ENCODE data around the gene CASK. TPM values are rescaled to one million over a fixed set of nuclear protein-coding genes. Genes with fewer than 3 reads are reported as not detected.

Gene CASK
- polyA plus RNA-seq, 1 donor from 2014 or later, result 58.3 TPM

DNA sequence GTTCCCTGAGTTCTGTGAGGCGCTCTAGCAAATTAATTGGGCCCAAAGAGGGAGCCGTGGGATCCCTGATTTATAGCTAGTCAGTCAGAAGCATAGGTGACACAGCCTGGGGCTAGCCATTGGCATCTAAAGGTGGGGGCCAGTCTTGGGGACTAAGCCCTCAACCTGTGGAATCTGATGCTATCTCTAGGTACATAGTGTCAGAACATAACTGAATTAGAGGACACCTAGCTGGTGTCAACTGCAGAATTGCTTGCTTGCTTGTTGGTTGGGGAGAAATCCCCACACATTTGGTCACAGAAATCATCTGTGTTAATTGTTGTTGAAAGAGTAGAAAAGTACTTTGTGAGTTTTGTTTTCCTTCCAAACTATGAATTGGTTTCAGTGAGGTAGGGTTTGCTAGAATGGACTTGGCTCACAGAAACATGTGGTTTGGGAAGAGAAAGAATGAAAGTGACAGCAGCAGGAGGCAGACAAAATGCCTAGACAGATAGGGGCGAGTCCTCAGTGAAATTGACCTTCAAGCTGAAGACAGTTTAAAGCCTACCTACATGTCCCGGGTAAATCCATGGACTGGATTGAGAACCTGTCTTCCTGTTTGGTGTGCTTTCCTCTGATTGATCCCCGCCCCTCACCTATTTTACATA lies 212.2 kb downstream of the CASK start (continued):
- no peak for TF ChIP-seq TAF1 (IDR thresholded peaks at IDR 0.05; ENCODE audit: low read depth)
- no peak for TF ChIP-seq EZH2 (IDR thresholded peaks at IDR 0.05; ENCODE audit: borderline replicate concordance, insufficient read depth, low read length, poor library complexity, severe bottlenecking)
- TF ChIP-seq SMC3 (conservative IDR thresholded peaks at IDR 0.05; ENCODE audit: poor library complexity), result no peak

DNA sequence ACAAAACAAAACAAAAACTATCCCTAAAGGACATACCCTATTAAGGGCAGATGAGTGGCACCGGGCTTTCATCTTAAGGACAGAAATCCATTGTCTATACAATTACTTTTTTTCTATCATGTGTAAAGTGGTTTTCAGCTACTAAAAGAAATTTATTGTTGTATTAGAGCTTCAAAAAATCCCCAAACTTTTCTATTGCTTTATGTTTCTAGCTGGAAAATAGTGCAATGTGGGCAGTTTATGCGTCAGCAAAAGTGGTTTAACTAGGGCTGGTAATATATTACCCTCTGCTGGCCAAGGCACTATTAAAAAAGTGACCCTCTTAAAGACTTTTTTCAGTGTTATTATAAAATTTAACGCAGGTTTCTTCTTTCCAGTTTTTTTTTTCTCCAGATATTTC lies 214.9 kb downstream of the CASK start:
- Histone ChIP-seq H3F3A (ENCODE audit: insufficient read depth, low read length, poor library complexity, severe bottlenecking) (no peaks in the 10 kb centered on the region), H3K4me2 (ENCODE audit: low read length) (no peak overlapping the region), H4K20me1 (ENCODE audit: insufficient read depth) (no peaks in the 10 kb centered on the region), H2AFZ (ENCODE audit: low read depth, low read length) (no peak overlapping the region), H3K27ac (ENCODE audit: low read length) (no peak overlapping the region), H3K36me3 (ENCODE audit: insufficient read depth, low read length) (no peaks in the 10 kb centered on the region), H3K79me2 (replicated peaks; ENCODE audit: insufficient read depth, low read length) (no peaks in the 10 kb centered on the region), H3K9ac (ENCODE audit: low read length) (no peak overlapping the region), H3K9me2 (ENCODE audit: insufficient read depth, low read length) (no peaks in the 10 kb centered on the region), H3K4me3 (ENCODE audit: low read length) (no peak overlapping the region), H3K9me3 (ENCODE audit: low read length) (no peaks in the 10 kb centered on the region), H3K27me3 (ENCODE audit: insufficient read depth, low read depth, low read length) (no peaks in the 10 kb centered on the region)
- TF ChIP-seq RAD21 (conservative IDR thresholded peaks at IDR 0.05) (no peak), REST (IDR thresholded peaks at IDR 0.05; ENCODE audit: borderline replicate concordance) (no peak), POLR2AphosphoS5 (IDR thresholded peaks at IDR 0.05) (no peak), TAF1 (IDR thresholded peaks at IDR 0.05; ENCODE audit: low read depth) (no peak), EP300 (conservative IDR thresholded peaks at IDR 0.05; ENCODE audit: poor library complexity, severe bottlenecking) (no peak), EZH2 (IDR thresholded peaks at IDR 0.05; ENCODE audit: borderline replicate concordance, insufficient read depth, low read length, poor library complexity, severe bottlenecking) (no peak), MXI1 (conservative IDR thresholded peaks at IDR 0.05; ENCODE audit: poor library complexity, severe bottlenecking) (no peak), SMC3 (conservative IDR thresholded peaks at IDR 0.05; ENCODE audit: poor library complexity) (no peak)
- TF ChIP-seq, protein P1, sequence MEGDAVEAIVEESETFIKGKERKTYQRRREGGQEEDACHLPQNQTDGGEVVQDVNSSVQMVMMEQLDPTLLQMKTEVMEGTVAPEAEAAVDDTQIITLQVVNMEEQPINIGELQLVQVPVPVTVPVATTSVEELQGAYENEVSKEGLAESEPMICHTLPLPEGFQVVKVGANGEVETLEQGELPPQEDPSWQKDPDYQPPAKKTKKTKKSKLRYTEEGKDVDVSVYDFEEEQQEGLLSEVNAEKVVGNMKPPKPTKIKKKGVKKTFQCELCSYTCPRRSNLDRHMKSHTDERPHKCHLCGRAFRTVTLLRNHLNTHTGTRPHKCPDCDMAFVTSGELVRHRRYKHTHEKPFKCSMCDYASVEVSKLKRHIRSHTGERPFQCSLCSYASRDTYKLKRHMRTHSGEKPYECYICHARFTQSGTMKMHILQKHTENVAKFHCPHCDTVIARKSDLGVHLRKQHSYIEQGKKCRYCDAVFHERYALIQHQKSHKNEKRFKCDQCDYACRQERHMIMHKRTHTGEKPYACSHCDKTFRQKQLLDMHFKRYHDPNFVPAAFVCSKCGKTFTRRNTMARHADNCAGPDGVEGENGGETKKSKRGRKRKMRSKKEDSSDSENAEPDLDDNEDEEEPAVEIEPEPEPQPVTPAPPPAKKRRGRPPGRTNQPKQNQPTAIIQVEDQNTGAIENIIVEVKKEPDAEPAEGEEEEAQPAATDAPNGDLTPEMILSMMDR (IDR thresholded peaks at IDR 0.05; ENCODE audit: poor library complexity, severe bottlenecking), result no peak

DNA sequence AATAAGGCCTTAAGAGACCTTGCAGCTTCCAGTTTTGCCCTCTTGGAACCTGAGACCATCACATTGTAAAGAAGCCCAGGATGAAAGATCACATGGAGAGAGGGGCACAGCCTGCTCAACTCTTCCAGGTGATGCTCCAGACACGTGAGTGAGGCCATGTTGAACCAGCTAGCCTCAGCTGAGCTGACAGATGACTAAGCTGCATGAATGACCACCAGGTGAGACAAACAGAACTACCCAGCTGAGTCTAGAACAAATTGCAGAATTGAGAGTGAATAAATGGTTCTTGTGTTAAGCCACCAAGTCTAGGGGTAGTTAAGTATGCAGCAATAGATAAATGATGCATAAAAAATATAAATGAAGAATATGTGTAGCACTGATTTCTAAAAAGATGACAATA lies 216.1 kb downstream of the CASK start:
- Histone ChIP-seq H3K27me3 (ENCODE audit: insufficient read depth, low read depth, low read length) (no peaks in the 10 kb centered on the region), H3K9me2 (ENCODE audit: insufficient read depth, low read length) (no peaks in the 10 kb centered on the region), H3K27ac (ENCODE audit: low read length) (no peak overlapping the region), H3K4me3 (ENCODE audit: low read length) (no peak overlapping the region), H3K36me3 (ENCODE audit: insufficient read depth, low read length) (no peaks in the 10 kb centered on the region), H3K9me3 (ENCODE audit: low read length) (no peaks in the 10 kb centered on the region), H2AFZ (ENCODE audit: low read depth, low read length) (no peak overlapping the region), H3F3A (ENCODE audit: insufficient read depth, low read length, poor library complexity, severe bottlenecking) (no peaks in the 10 kb centered on the region), H3K9ac (ENCODE audit: low read length) (no peak overlapping the region), H3K79me2 (replicated peaks; ENCODE audit: insufficient read depth, low read length) (no peaks in the 10 kb centered on the region), H3K4me2 (ENCODE audit: low read length) (no peak overlapping the region), H4K20me1 (ENCODE audit: insufficient read depth) (no peaks in the 10 kb centered on the region)
- TF ChIP-seq MXI1 (conservative IDR thresholded peaks at IDR 0.05; ENCODE audit: poor library complexity, severe bottlenecking), result no peak
